Left hindlimb (tissue), 1 donor: ENCODE results near the gene SCMH1.
A peak's percentile ranks its signal among the peaks of the same experiment; 100 is the strongest.
"Not testable (repeated sequence)": the region's sequence is repeated elsewhere in the genome, so short reads cannot be mapped to it uniquely, and the experiment has no call there.

Experiments
- DNase-seq: peaks from one replicate; pipeline ENCODE4 v3.0.0-alpha.2; 2018

SCMH1 gene

DNA sequence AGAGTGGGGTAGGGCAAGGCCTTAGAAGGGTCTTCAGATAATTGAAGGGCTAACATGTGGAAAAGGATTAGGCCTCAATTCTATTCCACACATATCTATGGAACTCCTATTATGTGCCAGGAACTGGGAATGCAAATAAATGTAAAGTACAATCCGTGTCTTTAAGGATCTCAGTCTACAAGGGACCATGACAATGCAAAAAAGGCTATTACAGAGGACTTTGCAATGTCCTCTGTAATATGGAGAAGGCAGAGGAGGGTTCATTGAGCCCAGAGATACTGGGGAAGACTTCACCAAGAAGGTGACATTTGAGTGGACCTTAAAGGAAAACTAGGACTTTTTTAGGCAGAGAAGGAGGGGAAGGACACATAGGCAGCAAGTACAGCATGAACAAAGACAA is 4.5 kb upstream of the SCMH1 start:
- no peak for DNase-seq

DNA sequence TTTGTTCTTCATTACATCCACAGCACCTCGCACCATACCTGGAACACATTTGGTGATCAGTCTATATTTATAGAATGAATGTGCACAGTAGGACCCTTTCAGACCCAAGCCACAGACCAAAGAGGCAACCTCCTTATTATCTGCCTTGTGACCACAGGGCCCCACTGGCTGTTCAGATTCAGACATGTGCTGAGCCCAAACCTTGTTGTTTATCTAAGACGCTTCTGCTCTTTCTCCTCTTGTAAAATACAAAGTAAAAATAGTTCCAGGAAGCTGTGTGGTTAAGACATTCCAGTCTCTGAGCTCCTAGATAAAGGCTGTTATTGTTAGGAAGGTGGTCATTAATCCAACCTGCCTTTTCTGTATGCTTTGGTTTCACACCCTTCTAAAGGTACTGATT is 3.6 kb upstream of the SCMH1 start:
- no peak for DNase-seq

DNA sequence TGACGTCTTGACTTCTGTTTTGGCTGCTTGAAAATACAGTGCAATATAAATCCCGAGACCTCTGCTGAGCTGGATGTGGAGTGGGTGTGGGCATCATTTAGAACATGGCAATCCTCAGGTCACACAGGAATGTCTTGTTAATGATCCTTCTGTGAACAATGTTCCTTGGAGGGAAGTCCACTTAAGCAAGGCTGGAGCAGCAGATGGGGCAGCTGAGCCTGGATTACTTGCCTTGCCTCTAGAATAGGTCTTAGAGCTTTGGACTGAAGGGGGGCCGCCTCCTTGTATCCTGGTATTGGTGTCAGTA is 926 bp upstream of the SCMH1 start:
- no peak for DNase-seq

DNA sequence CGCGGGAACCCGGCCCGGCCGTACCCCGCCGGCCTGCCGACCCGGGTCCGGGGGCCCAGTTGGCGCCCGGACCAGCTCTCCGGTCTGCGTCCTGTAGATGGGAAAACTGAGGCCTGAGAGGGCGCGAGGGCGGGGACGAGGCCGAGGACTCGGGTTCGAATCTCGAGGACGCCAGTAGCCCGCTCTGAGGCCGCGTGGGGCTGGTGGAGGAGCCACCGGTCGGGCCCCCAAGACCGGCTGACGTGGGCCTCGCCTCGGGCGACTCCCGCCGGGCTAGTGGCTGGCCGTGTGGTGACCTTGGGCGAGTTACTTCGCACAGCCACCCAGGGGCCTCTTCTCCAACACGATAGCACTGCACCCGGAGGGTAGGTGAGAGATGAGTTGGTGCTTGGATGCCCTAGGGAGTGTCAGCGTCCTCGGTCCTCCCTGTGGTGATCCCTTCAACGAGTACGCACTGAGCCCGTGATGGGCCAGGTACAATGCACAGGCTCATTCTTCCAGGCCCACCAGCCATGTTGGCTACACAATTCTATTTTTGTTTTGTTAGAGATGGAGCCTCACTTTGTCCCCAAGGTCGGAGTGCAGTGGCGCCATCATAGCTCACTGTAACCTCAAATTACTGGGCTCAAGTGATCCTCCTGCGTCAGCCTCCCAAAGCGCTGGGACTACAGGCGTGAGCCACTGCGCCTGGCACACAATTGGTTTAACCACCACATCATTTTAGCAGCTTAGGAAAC is 404 bp upstream of the SCMH1 start:
- peak; percentile 51 for DNase-seq

DNA sequence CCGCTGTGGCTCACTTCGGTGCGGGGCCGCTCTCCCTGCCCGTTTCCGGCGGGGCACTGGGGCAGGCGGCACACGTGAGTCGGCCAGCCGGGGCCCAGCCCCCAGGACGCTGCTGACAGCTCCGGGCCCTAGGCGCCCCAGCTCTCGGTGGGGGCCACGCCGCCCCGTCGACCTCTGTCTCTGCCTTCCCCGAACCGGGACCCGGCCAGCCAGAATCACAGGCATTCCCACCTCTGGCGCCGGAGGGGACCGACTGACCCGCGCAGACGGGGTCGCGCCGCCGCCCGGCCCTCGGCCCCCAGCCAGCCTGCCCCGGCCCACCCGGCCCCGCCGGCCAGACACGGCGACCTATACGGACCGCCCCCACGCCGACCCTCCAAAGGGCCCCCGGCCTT is 755 bp downstream of the SCMH1 start:
- peak; percentile 74 for DNase-seq

DNA sequence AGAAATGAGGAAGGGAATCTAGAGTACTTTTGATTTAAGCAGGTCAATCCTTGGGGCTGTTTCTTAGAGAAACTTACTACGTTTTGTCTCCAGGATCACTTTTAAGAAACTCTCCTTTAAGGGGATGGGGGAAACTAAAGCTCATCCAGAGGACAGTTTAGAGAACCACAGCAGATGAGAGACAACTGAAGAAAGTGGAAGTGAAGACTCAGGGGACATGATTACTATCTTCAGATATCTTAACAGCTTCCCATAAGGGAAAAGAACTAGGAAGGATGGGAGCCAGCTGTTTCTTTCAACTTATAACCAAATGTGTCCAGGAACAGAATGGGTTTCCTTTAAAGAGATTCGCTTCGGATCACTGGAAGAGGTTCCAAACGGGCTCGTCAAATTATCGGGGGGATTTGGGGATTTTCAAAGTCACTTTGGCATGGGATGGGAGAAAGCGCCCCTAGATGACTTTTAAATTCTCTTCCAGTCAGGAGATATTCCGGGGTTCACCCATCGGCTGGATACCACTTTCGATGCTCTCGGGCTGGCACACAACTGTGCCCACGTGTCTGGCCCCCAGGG is 1.2 kb downstream of the SCMH1 start:
- DNase-seq, result no peak

DNA sequence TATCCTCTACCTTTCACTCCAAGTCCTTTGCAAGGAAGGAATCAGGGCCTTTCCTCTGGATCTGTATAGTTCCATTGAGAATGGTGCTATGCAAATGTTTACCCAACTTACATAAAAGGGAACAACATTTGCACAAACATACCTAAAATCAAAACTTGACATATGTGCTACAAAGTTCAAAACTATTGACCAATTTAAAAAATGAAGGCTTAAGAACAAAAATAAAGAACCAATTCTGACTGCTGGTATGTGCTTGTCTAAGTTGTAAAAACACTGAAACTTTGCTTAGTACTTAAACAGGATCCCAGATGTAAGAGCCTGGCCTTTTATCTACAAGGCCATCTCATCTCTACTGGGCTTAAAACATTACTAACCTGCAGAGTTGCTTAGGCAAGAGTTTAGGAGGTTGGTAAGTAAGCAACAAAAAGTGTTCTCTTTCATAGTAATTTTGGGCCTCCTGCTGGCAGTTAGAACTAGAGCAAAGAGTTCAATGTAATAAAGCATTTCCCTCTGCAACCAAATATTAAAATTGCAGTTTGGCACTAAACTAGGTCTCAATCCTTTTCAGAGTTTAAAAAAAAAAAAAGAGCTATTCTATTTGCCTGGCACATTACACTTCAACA is 2.0 kb downstream of the SCMH1 start:
- no peak for DNase-seq

DNA sequence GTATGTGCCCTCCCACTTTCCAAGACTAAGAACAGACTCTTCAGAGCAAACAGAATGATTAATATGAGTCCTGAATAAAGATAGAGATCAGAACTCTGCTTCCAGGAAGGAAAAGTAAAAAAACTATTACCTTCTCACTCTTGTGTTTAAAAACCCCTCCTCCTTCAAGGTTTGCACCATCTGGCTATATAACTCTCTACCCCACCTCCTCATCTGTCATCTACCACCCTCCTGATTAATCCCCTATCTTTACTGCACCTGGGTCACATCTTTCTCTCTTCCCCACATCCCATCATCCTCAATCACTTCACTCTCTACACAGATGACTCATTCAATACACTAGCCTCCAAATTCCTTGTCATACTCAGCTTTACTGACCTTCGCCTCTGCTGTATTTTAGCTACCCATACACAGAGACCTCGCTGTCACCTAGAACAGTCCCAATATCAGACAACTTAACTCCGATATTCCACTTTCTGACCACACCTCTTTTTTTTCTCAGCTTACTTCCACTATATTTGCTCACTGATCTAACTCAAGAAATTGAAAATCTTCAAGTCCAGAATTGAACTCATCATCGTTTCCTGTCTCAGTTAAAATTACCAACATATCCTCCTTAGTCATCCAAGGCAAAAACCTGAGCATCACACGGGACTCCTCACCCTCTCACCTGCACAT is 3.7 kb downstream of the SCMH1 start:
- no peak for DNase-seq

DNA sequence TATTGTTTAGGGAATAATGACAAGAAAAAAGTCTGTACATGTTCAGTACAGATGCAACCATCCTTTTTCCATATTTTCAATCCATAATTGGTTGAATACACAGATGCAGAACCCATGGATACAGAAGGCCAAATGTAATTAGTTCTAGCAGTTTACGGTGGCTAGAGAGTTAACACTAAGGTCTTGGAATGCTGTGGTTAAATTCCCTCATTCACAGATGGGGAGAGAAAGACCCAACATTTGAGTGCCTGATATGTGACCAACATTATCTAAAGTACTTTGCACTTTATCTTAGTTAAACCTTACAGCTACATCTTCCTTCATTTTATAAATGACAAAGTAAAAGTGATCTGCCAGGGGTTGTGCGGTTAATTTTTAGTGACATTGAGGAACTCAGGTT is 5.3 kb downstream of the SCMH1 start:
- DNase-seq, result no peak

DNA sequence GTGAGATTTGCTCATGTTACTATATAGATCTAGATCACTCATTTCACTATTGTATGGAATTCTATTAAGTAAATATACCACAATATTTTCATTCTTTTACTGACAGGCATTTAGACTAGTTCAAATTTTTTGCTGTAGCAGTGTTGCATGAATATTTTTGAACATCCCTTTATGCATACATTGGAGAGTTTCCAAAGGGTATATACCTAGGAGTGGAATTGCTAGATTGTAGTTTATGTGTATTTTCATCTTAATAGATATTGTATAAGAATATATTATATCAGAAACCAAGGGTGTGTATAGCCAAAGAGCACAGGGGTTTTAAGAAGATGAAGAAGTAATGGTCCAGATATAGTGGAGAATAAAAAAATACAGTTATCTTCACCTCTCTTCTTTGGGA is 6.2 kb downstream of the SCMH1 start:
- DNase-seq, result no peak

DNA sequence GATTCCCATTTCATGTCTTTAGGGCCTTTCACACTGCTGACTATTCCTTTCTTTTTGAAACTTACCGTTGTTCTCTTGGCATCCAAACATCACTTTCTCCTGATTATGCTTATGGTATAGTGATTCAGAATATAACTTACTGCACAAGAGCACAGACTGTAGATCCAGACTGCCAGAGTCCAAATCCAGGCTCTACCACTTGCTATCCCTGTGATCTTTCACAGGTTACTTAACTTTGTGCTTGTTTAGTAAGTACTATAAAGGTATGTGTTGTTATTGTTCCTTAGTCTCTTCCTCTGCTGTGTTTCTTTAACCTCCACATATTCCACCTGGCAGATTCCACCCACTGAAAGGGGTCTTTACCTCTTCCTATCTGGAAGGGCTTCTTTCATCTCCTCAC is 8.4 kb downstream of the SCMH1 start:
- no peak for DNase-seq

DNA sequence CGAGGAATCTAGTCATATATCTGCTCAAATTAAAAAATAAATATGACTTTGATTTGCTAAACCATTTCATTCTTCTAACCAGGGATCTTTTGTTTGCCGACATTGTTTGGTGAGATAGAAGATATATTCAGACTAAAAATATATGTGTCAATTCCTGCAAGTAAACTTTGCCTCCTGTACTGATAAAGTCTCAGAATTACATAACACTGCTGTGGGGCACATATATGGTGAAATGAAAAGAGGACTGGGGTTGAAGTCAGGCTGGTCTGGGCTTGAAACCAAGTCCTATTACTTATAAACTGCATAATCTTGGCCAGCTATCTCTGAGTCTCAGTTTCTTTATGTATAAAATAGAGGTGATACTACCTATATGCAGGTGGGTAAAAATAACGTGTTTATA is 9.8 kb downstream of the SCMH1 start:
- no peak for DNase-seq

DNA sequence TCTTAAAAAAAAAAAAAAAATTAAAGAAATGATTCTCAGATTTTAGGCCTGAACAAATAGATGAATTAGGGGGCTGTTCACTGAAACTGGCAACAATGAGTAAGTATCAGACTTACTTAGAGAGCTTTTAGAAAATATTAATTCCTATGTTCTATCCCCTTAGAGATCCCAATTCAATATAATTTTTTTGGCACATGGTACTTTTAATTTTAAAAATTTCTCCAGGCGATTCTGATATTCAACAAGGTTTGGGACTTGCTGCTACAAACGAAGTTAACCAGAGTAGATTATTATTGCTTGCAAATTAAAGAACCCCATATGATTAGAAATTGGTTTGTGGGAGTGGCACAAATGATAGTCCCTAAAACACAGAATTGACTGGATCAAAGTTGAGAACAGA is 11.4 kb downstream of the SCMH1 start:
- DNase-seq, result no peak

DNA sequence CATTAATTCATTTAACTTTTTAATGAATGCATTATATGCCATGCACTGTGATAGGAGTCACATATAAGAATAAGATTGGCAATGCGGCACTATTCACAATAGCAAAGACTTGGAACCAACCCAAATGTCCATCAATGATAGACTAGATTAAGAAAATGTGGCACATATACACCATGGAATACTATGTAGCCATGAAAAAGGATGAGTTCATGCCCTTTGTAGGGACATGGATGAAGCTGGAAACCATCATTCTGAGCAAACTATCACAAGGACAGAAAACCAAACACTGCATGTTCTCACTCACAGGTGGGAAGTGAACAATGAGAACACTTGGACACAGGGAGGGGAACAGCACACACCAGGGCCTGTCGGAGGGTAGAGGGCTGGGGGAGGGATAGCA is 12.9 kb downstream of the SCMH1 start:
- not testable (repeated sequence) for DNase-seq

DNA sequence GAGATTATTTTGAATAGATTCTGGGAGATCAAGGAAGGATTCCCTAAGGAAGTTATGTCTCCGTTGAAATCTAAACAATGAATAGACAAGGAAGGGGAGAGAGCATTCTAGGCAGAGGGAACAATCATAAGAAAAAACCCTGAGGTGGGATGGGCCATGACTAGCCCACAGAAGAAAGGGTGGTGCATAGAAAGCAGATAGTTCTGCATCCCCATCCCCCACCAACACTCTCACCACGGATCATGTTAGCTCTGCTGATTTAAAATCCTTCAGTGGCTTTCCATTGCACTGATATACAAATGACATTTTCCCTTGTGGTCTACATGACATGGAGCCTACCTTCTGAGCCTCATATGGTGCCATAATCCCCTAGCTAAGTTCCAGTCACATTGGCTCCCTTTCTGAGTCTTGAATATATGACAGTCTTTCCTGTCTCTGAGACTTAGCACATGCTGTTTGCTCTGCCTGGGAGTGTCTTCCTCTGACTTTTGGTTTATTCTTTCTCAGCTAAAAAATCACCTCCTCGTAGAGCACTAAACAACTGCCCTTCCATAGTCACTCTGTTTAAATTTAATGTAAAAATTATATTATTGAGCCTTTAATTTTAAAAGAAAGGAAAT is 15.2 kb downstream of the SCMH1 start:
- DNase-seq, result no peak

DNA sequence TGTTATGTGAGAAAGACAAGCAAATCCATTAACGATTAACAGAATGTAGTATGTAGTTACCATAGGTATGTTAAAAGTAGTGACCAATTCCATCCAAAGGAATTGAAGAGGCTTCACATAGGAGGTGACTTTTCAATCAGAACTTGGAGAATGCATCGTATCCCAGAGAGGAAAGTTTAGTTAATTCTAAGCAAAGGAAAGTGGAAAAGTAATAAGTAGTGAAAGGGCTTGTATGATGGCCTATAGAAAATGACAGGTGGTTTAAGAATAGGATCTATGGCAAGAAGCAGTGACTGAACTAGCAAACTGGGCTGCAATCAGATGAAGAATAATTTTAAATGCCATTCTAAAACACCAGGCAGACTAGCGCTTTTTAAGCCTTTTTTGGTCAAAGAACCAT is 16.6 kb downstream of the SCMH1 start:
- DNase-seq, result no peak

DNA sequence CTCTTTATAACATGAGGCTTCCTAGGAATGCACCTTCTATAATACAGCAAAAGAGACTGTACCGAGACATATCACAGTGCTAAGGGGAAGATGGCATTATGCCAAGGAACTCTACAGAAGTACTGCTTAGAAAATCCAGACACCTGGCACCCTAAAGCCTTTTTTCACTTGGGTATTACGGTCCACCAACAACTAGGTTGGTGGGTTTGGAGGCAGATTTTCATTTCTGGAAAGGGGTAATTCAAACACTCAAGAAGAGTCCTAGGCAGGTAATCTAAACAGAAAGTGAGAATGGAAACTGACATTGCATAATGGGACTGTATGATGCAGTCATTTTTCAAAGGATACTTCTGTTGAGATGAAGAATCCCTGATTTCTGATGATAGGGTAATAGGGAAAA is 19.6 kb downstream of the SCMH1 start:
- no peak for DNase-seq

DNA sequence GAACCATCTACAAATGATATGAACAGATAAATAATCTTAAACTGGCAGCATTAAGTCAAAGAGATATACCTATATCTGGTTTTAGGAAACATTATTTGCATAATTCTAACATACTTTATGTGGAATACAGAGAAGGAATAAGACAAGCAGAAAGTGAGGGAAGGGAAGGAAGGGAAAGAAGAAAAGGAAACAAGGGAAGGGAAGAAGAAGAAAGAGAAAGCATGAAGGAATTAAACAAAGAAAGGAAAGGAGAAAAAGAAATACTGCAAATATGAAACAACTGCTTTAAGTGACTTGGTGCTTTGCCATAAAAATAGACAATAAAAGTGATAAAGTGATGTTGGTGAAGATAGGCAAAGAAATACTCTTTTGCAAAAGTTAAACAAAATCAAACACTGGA is 20.1 kb downstream of the SCMH1 start:
- DNase-seq, result no peak

DNA sequence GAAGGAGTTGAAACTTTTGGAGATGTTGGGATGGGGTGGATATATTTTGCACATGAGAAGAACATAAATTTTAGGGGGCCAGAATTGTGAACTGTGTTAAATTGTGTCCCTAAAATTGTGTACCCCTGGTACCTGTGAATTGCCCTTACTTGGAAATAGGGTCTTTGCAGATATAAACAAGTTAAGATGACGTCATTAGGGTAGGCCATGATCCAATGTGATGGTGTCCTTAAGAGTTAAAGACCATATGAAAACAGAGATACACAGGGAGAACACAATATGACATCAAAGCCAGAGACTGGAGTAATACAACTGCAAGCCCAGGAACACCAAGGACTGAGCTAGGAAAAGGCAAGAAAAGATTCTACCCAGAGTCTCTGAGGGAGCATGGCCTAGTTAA is 24.0 kb downstream of the SCMH1 start:
- no peak for DNase-seq

DNA sequence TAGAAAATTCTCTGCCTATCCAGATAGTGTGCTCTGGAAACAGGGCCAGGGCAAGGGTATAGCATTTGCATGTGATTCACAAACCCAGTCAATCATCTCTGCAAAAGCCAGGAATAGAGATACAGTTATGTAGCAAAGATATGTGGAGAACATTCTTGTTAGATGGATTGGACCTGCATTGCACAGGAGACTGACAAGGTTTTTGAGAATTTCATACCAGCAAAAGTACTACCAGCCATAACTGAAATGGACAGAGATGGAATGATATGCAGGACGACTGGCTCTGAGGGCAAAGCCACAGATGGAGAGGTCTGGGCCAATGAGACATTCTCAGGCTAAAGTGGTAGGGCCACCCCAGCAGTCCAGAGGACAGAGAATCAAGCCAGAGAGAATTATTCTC is 24.7 kb downstream of the SCMH1 start:
- DNase-seq, result no peak

DNA sequence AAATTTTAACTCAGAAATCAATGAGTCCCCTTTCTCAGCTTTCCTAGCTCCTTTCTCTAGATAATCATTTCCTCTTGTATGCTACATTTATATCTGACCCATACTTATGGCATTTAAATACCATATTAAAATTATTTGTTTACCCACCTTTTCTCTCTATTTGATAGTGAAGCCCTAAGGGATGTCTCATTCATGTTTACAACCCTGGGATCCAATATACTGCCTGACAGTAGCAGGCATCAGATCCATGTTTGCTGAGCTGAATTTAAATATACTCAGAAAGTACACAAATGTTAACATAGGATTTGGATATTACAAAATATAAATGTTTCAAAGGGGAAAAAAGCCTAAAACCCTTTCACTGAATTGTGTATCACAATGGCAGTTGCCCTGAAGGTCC is 26.5 kb downstream of the SCMH1 start:
- DNase-seq, result no peak

DNA sequence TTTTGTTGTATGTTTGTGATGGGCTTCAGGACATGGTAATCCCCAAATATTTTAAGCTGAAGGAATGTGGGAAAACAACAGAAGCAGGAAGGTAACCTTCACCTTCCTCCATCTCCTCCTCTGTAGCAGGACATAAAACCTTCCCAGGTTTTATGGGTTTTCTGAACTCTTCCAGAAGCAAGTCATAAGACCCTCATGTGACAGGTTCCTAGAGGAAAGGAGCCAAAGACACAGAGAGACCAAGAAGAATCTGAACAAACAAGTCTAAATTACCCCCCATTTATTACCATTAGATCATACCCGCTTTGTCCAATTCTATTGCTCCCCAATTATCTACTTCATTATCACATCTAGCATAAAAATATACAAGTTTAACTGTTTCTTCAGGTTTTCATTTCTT is 28.8 kb downstream of the SCMH1 start:
- DNase-seq, result no peak

DNA sequence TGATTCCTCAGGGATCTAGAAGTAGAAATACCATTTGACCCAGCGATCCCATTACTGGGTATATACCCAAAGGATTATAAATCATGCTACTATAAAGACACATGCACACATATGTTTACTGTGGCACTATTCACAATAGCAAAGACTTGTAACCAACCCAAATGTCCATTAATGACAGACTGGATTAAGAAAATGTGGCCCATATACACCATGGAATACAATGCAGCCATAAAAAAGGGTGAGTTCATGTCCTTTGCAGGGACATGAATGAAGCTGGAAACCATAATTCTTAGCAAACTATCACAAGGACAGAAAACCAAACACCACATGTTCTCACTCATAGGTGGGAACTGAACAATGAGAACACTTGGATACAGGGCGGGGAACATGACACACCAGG is 30.5 kb downstream of the SCMH1 start:
- DNase-seq, result not testable (repeated sequence)

DNA sequence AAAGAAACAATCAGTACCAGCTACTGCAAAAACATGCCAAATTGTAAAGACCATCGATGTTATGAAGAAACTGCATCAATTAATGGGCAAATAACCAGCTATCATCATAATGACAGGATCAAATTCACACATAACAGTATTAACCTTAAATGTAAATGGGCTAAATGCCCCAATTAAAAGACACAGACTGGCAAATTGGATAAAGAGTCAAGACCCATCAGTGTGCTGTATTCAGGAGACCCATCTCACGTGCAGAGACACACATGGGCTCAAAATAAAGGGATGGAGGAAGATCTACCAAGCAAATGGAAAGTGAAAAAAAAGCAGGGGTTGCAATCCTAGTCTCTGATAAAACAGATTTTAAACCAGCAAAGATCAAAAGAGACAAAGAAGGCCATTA is 35.1 kb downstream of the SCMH1 start:
- not testable (repeated sequence) for DNase-seq
